ENCODE measurements around the gene ASB3. TPM values are rescaled to one million over a fixed set of nuclear protein-coding genes. Genes with fewer than 3 reads are reported as not detected.

Gene ASB3
- polyA plus RNA-seq, 1 donor from 2014 or later = 60.4 TPM

DNA sequence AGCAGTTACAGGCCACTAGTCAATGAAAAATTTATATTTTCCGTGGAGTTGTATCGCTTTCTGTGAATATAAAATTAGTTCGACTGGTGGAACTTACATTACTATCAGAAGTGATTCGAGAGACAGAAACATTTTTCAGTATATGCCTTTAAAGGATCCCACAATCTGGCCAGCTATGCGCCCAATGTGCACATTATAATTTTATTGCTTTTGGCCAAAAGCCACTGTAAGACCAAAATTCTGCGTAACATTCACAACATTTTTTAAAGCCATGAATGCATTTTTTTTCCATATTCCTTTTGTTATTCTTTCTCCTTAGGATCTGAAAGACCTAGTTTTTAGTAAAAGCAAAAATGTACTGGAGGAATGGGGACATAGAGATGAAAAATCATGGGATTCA lies 150.2 kb downstream of the ASB3 start:
- H3K9ac ChIP-seq (ENCODE audit: low read length) = no peak overlapping the region
- H3K9me3 ChIP-seq (ENCODE audit: low read length) = no peaks in the 10 kb centered on the region
- no peaks in the 10 kb centered on the region for H3K79me2 ChIP-seq (replicated peaks; ENCODE audit: insufficient read depth, low read length)
- no peak overlapping the region for H3K4me2 ChIP-seq (ENCODE audit: low read length)
- no peaks in the 10 kb centered on the region for H3K27me3 ChIP-seq (ENCODE audit: insufficient read depth, low read depth, low read length)
- H3K9me2 ChIP-seq (ENCODE audit: insufficient read depth, low read length) = no peaks in the 10 kb centered on the region
- H3F3A ChIP-seq (ENCODE audit: insufficient read depth, low read length, poor library complexity, severe bottlenecking) = no peaks in the 10 kb centered on the region
- H2AFZ ChIP-seq (ENCODE audit: low read depth, low read length) = no peak overlapping the region
- no peaks in the 10 kb centered on the region for H3K36me3 ChIP-seq (ENCODE audit: insufficient read depth, low read length)
- no peak for TF ChIP-seq TAF1 (IDR thresholded peaks at IDR 0.05; ENCODE audit: low read depth)
- TF ChIP-seq SMC3 (conservative IDR thresholded peaks at IDR 0.05; ENCODE audit: poor library complexity) = no peak
- TF ChIP-seq MXI1 (conservative IDR thresholded peaks at IDR 0.05; ENCODE audit: poor library complexity, severe bottlenecking) = no peak
- no peak for TF ChIP-seq RAD21 (conservative IDR thresholded peaks at IDR 0.05)
- no peak for TF ChIP-seq EZH2 (IDR thresholded peaks at IDR 0.05; ENCODE audit: borderline replicate concordance, insufficient read depth, low read length, poor library complexity, severe bottlenecking)
- TF ChIP-seq, protein P1, sequence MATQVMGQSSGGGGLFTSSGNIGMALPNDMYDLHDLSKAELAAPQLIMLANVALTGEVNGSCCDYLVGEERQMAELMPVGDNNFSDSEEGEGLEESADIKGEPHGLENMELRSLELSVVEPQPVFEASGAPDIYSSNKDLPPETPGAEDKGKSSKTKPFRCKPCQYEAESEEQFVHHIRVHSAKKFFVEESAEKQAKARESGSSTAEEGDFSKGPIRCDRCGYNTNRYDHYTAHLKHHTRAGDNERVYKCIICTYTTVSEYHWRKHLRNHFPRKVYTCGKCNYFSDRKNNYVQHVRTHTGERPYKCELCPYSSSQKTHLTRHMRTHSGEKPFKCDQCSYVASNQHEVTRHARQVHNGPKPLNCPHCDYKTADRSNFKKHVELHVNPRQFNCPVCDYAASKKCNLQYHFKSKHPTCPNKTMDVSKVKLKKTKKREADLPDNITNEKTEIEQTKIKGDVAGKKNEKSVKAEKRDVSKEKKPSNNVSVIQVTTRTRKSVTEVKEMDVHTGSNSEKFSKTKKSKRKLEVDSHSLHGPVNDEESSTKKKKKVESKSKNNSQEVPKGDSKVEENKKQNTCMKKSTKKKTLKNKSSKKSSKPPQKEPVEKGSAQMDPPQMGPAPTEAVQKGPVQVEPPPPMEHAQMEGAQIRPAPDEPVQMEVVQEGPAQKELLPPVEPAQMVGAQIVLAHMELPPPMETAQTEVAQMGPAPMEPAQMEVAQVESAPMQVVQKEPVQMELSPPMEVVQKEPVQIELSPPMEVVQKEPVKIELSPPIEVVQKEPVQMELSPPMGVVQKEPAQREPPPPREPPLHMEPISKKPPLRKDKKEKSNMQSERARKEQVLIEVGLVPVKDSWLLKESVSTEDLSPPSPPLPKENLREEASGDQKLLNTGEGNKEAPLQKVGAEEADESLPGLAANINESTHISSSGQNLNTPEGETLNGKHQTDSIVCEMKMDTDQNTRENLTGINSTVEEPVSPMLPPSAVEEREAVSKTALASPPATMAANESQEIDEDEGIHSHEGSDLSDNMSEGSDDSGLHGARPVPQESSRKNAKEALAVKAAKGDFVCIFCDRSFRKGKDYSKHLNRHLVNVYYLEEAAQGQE (IDR thresholded peaks at IDR 0.05; ENCODE audit: borderline replicate concordance) = no peak
- TF ChIP-seq, protein P2, sequence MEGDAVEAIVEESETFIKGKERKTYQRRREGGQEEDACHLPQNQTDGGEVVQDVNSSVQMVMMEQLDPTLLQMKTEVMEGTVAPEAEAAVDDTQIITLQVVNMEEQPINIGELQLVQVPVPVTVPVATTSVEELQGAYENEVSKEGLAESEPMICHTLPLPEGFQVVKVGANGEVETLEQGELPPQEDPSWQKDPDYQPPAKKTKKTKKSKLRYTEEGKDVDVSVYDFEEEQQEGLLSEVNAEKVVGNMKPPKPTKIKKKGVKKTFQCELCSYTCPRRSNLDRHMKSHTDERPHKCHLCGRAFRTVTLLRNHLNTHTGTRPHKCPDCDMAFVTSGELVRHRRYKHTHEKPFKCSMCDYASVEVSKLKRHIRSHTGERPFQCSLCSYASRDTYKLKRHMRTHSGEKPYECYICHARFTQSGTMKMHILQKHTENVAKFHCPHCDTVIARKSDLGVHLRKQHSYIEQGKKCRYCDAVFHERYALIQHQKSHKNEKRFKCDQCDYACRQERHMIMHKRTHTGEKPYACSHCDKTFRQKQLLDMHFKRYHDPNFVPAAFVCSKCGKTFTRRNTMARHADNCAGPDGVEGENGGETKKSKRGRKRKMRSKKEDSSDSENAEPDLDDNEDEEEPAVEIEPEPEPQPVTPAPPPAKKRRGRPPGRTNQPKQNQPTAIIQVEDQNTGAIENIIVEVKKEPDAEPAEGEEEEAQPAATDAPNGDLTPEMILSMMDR (IDR thresholded peaks at IDR 0.05; ENCODE audit: poor library complexity, severe bottlenecking) = no peak
- TF ChIP-seq POLR2AphosphoS5 (IDR thresholded peaks at IDR 0.05) = no peak
- no peak for TF ChIP-seq EP300 (conservative IDR thresholded peaks at IDR 0.05; ENCODE audit: poor library complexity, severe bottlenecking)
- H3K4me3 ChIP-seq (ENCODE audit: low read length) = no peak overlapping the region
- no peak overlapping the region for H3K27ac ChIP-seq (ENCODE audit: low read length)
- H4K20me1 ChIP-seq (ENCODE audit: insufficient read depth) = no peaks in the 10 kb centered on the region

DNA sequence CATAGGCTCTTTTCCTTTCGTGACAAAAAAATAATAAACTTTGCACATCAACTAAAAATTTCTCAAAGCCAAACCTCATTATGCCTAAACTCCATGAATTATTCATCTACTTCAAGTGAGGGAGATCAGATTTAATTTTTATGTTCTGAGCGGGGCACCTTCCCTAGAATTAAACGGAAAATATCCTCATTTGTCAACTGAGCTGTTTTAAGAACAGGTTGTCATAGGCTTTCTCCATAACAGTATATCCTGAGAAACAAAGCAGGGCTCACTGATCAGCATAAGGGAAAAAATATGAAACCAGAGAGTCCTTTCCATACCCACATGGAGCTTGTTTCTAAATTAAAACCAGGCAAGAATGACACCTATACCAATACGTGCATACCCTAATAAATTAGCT lies 150.6 kb downstream of the ASB3 start:
- H3K36me3 ChIP-seq (ENCODE audit: insufficient read depth, low read length) = no peaks in the 10 kb centered on the region
- no peak overlapping the region for H2AFZ ChIP-seq (ENCODE audit: low read depth, low read length)
- no peak for TF ChIP-seq SMC3 (conservative IDR thresholded peaks at IDR 0.05; ENCODE audit: poor library complexity)
- TF ChIP-seq, protein P2 (IDR thresholded peaks at IDR 0.05; ENCODE audit: poor library complexity, severe bottlenecking) = no peak
- TF ChIP-seq TAF1 (IDR thresholded peaks at IDR 0.05; ENCODE audit: low read depth) = no peak
- TF ChIP-seq EP300 (conservative IDR thresholded peaks at IDR 0.05; ENCODE audit: poor library complexity, severe bottlenecking) = no peak
- TF ChIP-seq POLR2AphosphoS5 (IDR thresholded peaks at IDR 0.05) = no peak
- TF ChIP-seq, protein P1 (IDR thresholded peaks at IDR 0.05; ENCODE audit: borderline replicate concordance) = no peak
- TF ChIP-seq EZH2 (IDR thresholded peaks at IDR 0.05; ENCODE audit: borderline replicate concordance, insufficient read depth, low read length, poor library complexity, severe bottlenecking) = no peak
- no peak for TF ChIP-seq MXI1 (conservative IDR thresholded peaks at IDR 0.05; ENCODE audit: poor library complexity, severe bottlenecking)
- TF ChIP-seq RAD21 (conservative IDR thresholded peaks at IDR 0.05) = no peak
- H3K27me3 ChIP-seq (ENCODE audit: insufficient read depth, low read depth, low read length) = no peaks in the 10 kb centered on the region
- no peaks in the 10 kb centered on the region for H3F3A ChIP-seq (ENCODE audit: insufficient read depth, low read length, poor library complexity, severe bottlenecking)
- no peaks in the 10 kb centered on the region for H3K79me2 ChIP-seq (replicated peaks; ENCODE audit: insufficient read depth, low read length)
- H3K9me2 ChIP-seq (ENCODE audit: insufficient read depth, low read length) = no peaks in the 10 kb centered on the region
- no peaks in the 10 kb centered on the region for H4K20me1 ChIP-seq (ENCODE audit: insufficient read depth)
- no peak overlapping the region for H3K27ac ChIP-seq (ENCODE audit: low read length)
- no peak overlapping the region for H3K4me2 ChIP-seq (ENCODE audit: low read length)
- no peak overlapping the region for H3K4me3 ChIP-seq (ENCODE audit: low read length)
- H3K9ac ChIP-seq (ENCODE audit: low read length) = no peak overlapping the region
- H3K9me3 ChIP-seq (ENCODE audit: low read length) = no peaks in the 10 kb centered on the region

All from neural cell (in vitro differentiated cells).